IPS-20b (cell line): Measurements from ENCODE around the gene UGP2.

Experiments used
- H3K27ac ChIP-seq: one replicate; pipeline ENCODE4 v1.5.1; 2013; ENCODE audit warnings: low read length
- H3K27me3 ChIP-seq: 2 replicates; pipeline ENCODE4 v1.6.1; 2013; ENCODE audit warnings: mild to moderate bottlenecking, low read length, inconsistent platforms; ENCODE audit not compliant: insufficient read depth
- H3K36me3 ChIP-seq: 2 replicates; pipeline ENCODE4 v1.6.1; 2013; ENCODE audit warnings: low read depth, mild to moderate bottlenecking, inconsistent platforms, low read length, moderate library complexity; ENCODE audit not compliant: insufficient read depth
- H3K4me1 ChIP-seq: 2 replicates; pipeline ENCODE4 v1.6.1; 2013; ENCODE audit warnings: mild to moderate bottlenecking, control low read depth, inconsistent platforms, low read length, moderate library complexity; ENCODE audit not compliant: insufficient read depth
- H3K4me3 ChIP-seq: 2 replicates; pipeline ENCODE4 v1.5.1; 2013; ENCODE audit warnings: mild to moderate bottlenecking, low read length, inconsistent platforms
- H3K9ac ChIP-seq: 2 replicates; pipeline ENCODE4 v1.6.1; 2013; ENCODE audit warnings: low read depth, mild to moderate bottlenecking, inconsistent platforms, low read length, moderate library complexity
- H3K9me3 ChIP-seq: 2 replicates; pipeline ENCODE4 v1.6.1; 2013; ENCODE audit warnings: mild to moderate bottlenecking, low read depth, low read length, inconsistent platforms; ENCODE audit not compliant: insufficient read depth

UGP2 gene

DNA sequence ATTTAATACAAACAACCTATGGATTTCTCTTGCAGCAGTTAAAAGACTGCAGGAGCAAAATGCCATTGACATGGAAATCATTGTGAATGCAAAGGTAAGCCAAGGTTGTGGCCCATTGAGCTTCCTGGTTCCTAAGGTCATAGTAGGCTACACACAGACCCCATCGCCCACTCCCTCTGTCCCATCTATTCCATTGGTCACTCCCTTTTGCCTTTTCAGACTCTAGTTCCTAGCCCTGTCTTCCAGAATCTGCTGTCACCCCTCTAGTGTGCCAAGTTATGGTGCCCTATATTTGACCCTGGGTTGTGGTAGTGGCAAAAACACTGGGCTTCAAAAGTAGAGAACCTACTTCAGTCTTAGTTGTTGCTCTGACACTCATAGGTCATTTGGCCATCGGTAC, 44.7 kb downstream of the UGP2 start:
- Histone ChIP-seq H3K27me3 (no peaks in the 10 kb centered on the region), H3K4me1 (no peaks in the 10 kb centered on the region; the same call in 1 of the 2 replicates), H3K4me3 (no peak overlapping the region), H3K36me3 (peaks cover 100% of the 10 kb centered on the region), H3K9me3 (no peaks in the 10 kb centered on the region), H3K9ac (no peak overlapping the region), H3K27ac (no peak overlapping the region)

DNA sequence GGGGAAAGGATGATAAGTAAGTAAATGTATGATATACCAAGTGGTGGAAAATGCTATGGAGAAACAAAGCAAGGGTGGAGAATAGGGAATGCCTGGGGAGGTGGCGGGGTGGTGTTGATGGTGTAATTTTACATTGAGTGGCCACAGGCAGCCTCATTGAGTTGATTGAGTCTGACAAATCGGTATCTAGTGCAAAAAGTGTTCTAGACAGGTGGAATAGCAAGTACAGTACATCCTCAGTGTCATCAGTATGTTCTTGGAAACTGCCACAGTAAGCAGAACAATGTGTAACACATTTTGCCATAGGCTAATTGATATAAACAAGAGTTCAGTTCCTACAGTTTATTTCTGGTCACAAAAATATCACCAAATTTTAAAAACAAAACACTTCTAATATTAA, 46.4 kb downstream of the UGP2 start:
- Histone ChIP-seq H3K27me3 (no peaks in the 10 kb centered on the region), H3K36me3 (peaks cover 100% of the 10 kb centered on the region), H3K4me3 (no peak overlapping the region), H3K9me3 (no peaks in the 10 kb centered on the region), H3K9ac (no peak overlapping the region), H3K27ac (no peak overlapping the region), H3K4me1 (no peaks in the 10 kb centered on the region; the same call in 1 of the 2 replicates)

DNA sequence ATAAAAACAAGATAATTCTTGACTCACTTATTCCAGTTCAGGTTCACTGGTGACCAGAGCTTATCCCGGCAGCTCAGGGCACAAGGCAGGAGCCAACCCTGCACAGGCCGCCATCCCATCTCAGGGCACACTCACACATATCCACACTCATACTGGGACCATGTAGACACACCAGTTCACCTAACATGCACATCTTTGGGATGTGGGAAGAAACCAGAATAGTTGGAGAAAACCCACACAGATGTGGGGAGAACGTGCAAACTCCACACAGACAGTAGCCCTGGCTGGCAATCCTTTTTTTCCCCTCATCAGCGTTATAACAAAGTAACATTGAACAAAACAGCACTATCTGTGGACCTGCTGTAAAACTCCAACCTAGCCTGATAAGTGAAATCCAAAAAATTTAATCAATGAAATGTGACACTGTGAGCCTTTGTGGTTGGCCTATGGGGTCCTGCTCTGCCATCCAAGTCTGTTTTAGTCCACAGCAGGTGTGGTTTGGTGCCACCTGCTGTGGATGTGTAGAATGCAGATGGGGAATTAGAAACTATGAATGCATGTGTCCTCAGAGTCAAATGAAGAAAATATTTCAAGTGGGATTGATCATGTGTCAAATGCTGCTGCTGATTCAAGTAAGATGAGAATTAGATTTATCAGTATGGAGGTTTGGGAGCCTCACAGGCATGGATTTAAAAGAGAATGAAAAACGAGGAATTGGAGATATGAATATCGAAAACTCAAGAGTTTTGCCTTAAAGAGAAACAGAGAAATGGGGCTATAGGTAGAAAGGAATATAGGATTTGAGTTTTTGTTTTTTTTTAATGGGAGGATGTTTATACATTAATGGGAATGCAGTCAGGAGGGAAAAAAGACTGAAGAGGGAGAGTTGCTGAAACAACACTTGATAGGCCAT, 47.0 kb downstream of the UGP2 start:
- Histone ChIP-seq H3K27me3 (no peaks in the 10 kb centered on the region), H3K9ac (no peak overlapping the region), H3K4me3 (no peak overlapping the region), H3K4me1 (no peaks in the 10 kb centered on the region; the same call in 1 of the 2 replicates), H3K36me3 (peaks cover 100% of the 10 kb centered on the region), H3K9me3 (no peaks in the 10 kb centered on the region), H3K27ac (no peak overlapping the region)

DNA sequence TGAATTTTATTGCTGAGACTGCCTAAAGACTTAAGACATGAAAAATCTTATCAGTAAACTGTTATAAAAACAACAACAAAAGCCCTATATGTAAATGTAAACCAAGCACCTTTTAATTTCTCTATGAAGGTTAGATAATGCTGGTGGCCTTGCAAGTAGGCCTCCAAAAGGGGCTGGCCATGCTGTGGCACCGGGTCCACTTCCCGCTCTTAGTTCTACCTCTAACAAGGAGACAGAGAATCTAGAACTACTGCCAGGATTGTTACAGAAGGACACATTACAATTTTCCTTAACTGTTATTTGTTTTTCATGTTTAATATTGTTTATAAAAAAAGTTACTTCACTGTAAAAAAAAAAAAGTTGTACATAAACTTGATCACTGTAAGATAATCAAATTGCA, 49.0 kb downstream of the UGP2 start:
- Histone ChIP-seq H3K4me1 (no peaks in the 10 kb centered on the region; the same call in 1 of the 2 replicates), H3K9ac (no peak overlapping the region), H3K9me3 (no peaks in the 10 kb centered on the region), H3K36me3 (peaks cover 87% of the 10 kb centered on the region), H3K27ac (no peak overlapping the region), H3K27me3 (no peaks in the 10 kb centered on the region), H3K4me3 (no peak overlapping the region)

DNA sequence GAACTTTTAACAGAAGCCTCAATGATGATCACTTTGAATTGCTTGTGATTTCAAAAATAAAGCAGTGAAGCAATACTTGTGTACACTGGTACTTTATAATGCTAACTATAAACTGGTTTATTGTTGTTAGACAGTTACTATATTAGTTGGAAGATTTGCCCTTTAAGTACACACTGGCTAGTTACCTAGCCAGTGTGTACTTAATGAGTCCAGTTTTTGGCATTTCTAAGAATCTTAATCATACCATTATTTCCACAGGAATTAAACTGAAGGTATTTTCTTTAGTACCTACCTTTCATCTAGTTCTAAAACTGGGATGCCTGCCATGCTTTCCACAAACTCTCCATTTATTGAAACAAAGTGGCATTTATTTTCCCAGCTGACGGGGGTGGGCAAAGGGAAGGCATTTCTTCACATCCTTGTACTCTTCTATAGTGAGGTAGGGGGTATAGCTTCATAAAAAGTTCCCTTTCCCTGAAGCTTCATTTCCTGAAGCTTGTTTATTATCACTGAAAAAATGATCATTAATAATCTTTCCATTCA, 49.9 kb downstream of the UGP2 start:
- Histone ChIP-seq H3K9ac (no peak overlapping the region), H3K9me3 (no peaks in the 10 kb centered on the region), H3K36me3 (peaks cover 85% of the 10 kb centered on the region), H3K27ac (no peak overlapping the region), H3K27me3 (no peaks in the 10 kb centered on the region), H3K4me3 (no peak overlapping the region), H3K4me1 (no peaks in the 10 kb centered on the region; the same call in 1 of the 2 replicates)

DNA sequence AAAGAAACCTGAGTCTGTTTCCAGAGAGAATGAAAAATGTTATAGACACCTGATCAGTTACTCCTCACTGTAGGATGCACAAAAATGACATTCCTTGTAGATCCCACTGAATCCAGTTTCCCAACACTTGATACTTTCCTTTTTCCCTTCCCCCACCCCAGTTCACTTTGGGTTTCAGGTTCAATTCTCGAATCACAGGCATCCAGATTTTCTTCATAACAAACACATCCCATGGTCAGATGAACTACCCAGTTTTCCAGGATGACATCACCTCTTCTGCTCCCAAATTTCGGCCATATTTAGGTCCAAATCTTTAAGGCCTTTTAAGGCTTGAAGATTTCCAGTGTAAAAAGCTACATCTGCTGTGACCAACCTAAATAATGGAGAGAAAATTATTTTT, 51.5 kb downstream of the UGP2 start:
- Histone ChIP-seq H3K9me3 (no peaks in the 10 kb centered on the region), H3K27ac (no peak overlapping the region)

GRCh38 chr2:63894167-63894566, 52.5 kb downstream of the UGP2 start:
- no peaks in the 10 kb centered on the region for H3K9me3 ChIP-seq
- peaks cover 72% of the 10 kb centered on the region for H3K36me3 ChIP-seq
- H3K27ac ChIP-seq: no peak overlapping the region

More for the DNA sequence above, 51.5 kb downstream of the UGP2 start:
- Histone ChIP-seq H3K4me3 (no peak overlapping the region), H3K36me3 (peaks cover 82% of the 10 kb centered on the region), H3K9ac (no peak overlapping the region), H3K27me3 (no peaks in the 10 kb centered on the region), H3K4me1 (no peaks in the 10 kb centered on the region)

GRCh38 chr2:63898839-63899238, 57.1 kb downstream of the UGP2 start:
- H3K9me3 ChIP-seq: peaks cover 13% of the 10 kb centered on the region; the same call in 1 of the 2 replicates
- H3K4me1 ChIP-seq: no peaks in the 10 kb centered on the region
- H3K9ac ChIP-seq: no peak overlapping the region
- H3K27me3 ChIP-seq: no peaks in the 10 kb centered on the region
- H3K4me3 ChIP-seq: no peak overlapping the region
- no peak overlapping the region for H3K27ac ChIP-seq
- H3K36me3 ChIP-seq: peaks cover 25% of the 10 kb centered on the region

More at GRCh38 chr2:63894167-63894566, 52.5 kb downstream of the UGP2 start:
- no peaks in the 10 kb centered on the region for H3K4me1 ChIP-seq
- H3K4me3 ChIP-seq: no peak overlapping the region
- H3K9ac ChIP-seq: no peak overlapping the region
- H3K27me3 ChIP-seq: no peaks in the 10 kb centered on the region

- Histone ChIP-seq H3K9ac (no peak overlapping the region), H3K27me3 (no peaks in the 10 kb centered on the region), H3K4me1 (no peaks in the 10 kb centered on the region), H3K9me3 (peaks cover 13% of the 10 kb centered on the region; the same call in 1 of the 2 replicates), H3K36me3 (peaks cover 21% of the 10 kb centered on the region), H3K27ac (no peak overlapping the region), H3K4me3 (no peak overlapping the region)
Observed at GRCh38 chr2:63899639-63900038, 57.9 kb downstream of the UGP2 start.

- no peaks in the 10 kb centered on the region for H3K4me1 ChIP-seq
- H3K27ac ChIP-seq: no peak overlapping the region
Observed at GRCh38 chr2:63902149-63902548, 60.5 kb downstream of the UGP2 start.

GRCh38 chr2:63903003-63903402, 61.3 kb downstream of the UGP2 start:
- Histone ChIP-seq H3K4me3 (no peak overlapping the region), H3K27me3 (no peaks in the 10 kb centered on the region), H3K9me3 (peaks cover 13% of the 10 kb centered on the region; the same call in 1 of the 2 replicates), H3K9ac (no peak overlapping the region), H3K4me1 (no peaks in the 10 kb centered on the region), H3K36me3 (peaks cover 10% of the 10 kb centered on the region; the same call in 1 of the 2 replicates), H3K27ac (no peak overlapping the region)

More at GRCh38 chr2:63902149-63902548, 60.5 kb downstream of the UGP2 start:
- H3K27me3 ChIP-seq: no peaks in the 10 kb centered on the region
- H3K9ac ChIP-seq: no peak overlapping the region
- H3K36me3 ChIP-seq: peaks cover 17% of the 10 kb centered on the region
- peaks cover 13% of the 10 kb centered on the region; the same call in 1 of the 2 replicates for H3K9me3 ChIP-seq
- H3K4me3 ChIP-seq: no peak overlapping the region

GRCh38 chr2:63914311-63914710, 72.6 kb downstream of the UGP2 start:
- no peak overlapping the region for H3K9ac ChIP-seq
- no peaks in the 10 kb centered on the region for H3K4me1 ChIP-seq
- H3K27me3 ChIP-seq: no peaks in the 10 kb centered on the region
- H3K36me3 ChIP-seq: peaks cover 35% of the 10 kb centered on the region
- H3K4me3 ChIP-seq: no peak overlapping the region
- no peak overlapping the region for H3K27ac ChIP-seq
- H3K9me3 ChIP-seq: no peaks in the 10 kb centered on the region
